HepG2 (cell line): ENCODE data around the gene SLC15A3. TPM values are rescaled to one million over a fixed set of nuclear protein-coding genes. Genes with fewer than 3 reads are reported as not detected.
A peak's percentile ranks its signal among the peaks of the same experiment; 100 is the strongest.

Experiments
- AHDC1 ChIP-seq: sonication (generic); formaldehyde crosslinking; IDR thresholded peaks from 2 replicates; pipeline ENCODE4 v1.5.1; 2020; ENCODE audit warnings: mild to moderate bottlenecking, missing genetic modification reagents, borderline replicate concordance
- BHLHE40 ChIP-seq: IDR thresholded peaks from 2 replicates; pipeline ENCODE4 v1.6.1; 2011; ENCODE audit warnings: low read length, improper control_type of control experiment
- CBFB ChIP-seq: sonication (generic); formaldehyde crosslinking; IDR thresholded peaks from 2 replicates; pipeline ENCODE4 v1.4.0; 2020; ENCODE audit warnings: missing genetic modification reagents
- CEBPG ChIP-seq: IDR thresholded peaks from 2 replicates; pipeline ENCODE4 v1.6.1; 2016
- ELF3 ChIP-seq: IDR thresholded peaks from 2 replicates; pipeline ENCODE4 v1.6.1; 2016; ENCODE audit warnings: missing genetic modification reagents, missing compliant biosample characterization
- ETS1 ChIP-seq: sonication (generic); formaldehyde crosslinking; IDR thresholded peaks from 2 replicates; pipeline ENCODE4 v1.4.0; 2020; ENCODE audit warnings: missing genetic modification reagents
- HDAC2 ChIP-seq: sonication (generic); formaldehyde crosslinking; IDR thresholded peaks from 2 replicates; pipeline ENCODE4 v1.4.0; 2020; ENCODE audit warnings: missing genetic modification reagents
- PHF21A ChIP-seq: sonication (generic); formaldehyde crosslinking; IDR thresholded peaks from 2 replicates; pipeline ENCODE4 v1.5.0; 2020; ENCODE audit warnings: mild to moderate bottlenecking, missing genetic modification reagents
- RAD21 ChIP-seq: fragments of 450-650 bp; formaldehyde crosslinking; IDR thresholded peaks from 2 replicates; pipeline ENCODE4 v1.5.0; 2020; ENCODE audit warnings: mild to moderate bottlenecking
- SMARCE1 ChIP-seq: fragments of 450-650 bp; IDR thresholded peaks from 2 replicates; pipeline ENCODE4 v1.6.1; 2017; ENCODE audit warnings: borderline replicate concordance
- SNAPC2 ChIP-seq: sonication (generic); formaldehyde crosslinking; IDR thresholded peaks from 2 replicates; pipeline ENCODE4 v1.8.1; 2022; ENCODE audit warnings: mild to moderate bottlenecking, missing genetic modification reagents
- TAF1 ChIP-seq: sonication (generic); formaldehyde crosslinking; IDR thresholded peaks from 2 replicates; pipeline ENCODE4 v1.4.0; 2020; ENCODE audit warnings: missing genetic modification reagents
- TCF12 ChIP-seq, 2 experiments: fragments of 450-650 bp in 1 of 2; sonication (generic) in 1 of 2; formaldehyde crosslinking in 1 of 2; IDR thresholded peaks; 2 replicates each; pipeline versions ENCODE4 v1.6.1 to v1.8.0; 2017 to 2022; ENCODE audit warnings: antibody characterized with exemption in 1 of 2, mild to moderate bottlenecking in 1 of 2, missing genetic modification reagents in 1 of 2, moderate library complexity in 1 of 2
- ZBTB21 ChIP-seq: sonication (generic); formaldehyde crosslinking; IDR thresholded peaks from 2 replicates; pipeline ENCODE4 v1.4.0; 2020; ENCODE audit warnings: missing genetic modification reagents
- ZNF280B ChIP-seq: sonication (generic); formaldehyde crosslinking; IDR thresholded peaks from 2 replicates; pipeline ENCODE4 v1.5.0; 2020; ENCODE audit warnings: missing genetic modification reagents, mild to moderate bottlenecking, borderline replicate concordance
- ZNF292 ChIP-seq: sonication (generic); formaldehyde crosslinking; IDR thresholded peaks from 2 replicates; pipeline ENCODE4 v1.8.1; 2022; ENCODE audit warnings: mild to moderate bottlenecking, low read depth, missing genetic modification reagents, borderline replicate concordance
- ZNF510 ChIP-seq: sonication (generic); formaldehyde crosslinking; IDR thresholded peaks from 2 replicates; pipeline ENCODE4 v1.4.0; 2020; ENCODE audit warnings: low read depth, mild to moderate bottlenecking, missing genetic modification reagents
- ZNF674 ChIP-seq: sonication (generic); formaldehyde crosslinking; IDR thresholded peaks from 2 replicates; pipeline ENCODE4 v1.5.0; 2020; ENCODE audit warnings: low read depth, mild to moderate bottlenecking, missing genetic modification reagents
- ZNF749 ChIP-seq: sonication (generic); formaldehyde crosslinking; IDR thresholded peaks from 2 replicates; pipeline ENCODE4 v1.8.0; 2022; ENCODE audit warnings: mild to moderate bottlenecking, missing genetic modification reagents, moderate library complexity, borderline replicate concordance
- ZNF766 ChIP-seq: sonication (generic); formaldehyde crosslinking; IDR thresholded peaks from 2 replicates; pipeline ENCODE4 v1.5.0; 2020; ENCODE audit warnings: missing genetic modification reagents, borderline replicate concordance
- ZNF781 ChIP-seq: sonication (generic); formaldehyde crosslinking; IDR thresholded peaks from 2 replicates; pipeline ENCODE4 v1.5.1; 2020; ENCODE audit warnings: borderline replicate concordance, mild to moderate bottlenecking, missing genetic modification reagents; ENCODE audit errors: not compliant biosample characterization
- ZNF850 ChIP-seq: sonication (generic); formaldehyde crosslinking; conservative IDR thresholded peaks from 2 replicates; pipeline ENCODE4 v1.9.0; 2021; ENCODE audit warnings: mild to moderate bottlenecking, missing genetic modification reagents
- polyA plus RNA-seq, 8 experiments: library from polyadenylated mRNA; depleted of rRNA in 3 of 8; stranded (reverse) in 7 of 8; unstranded in 1 of 8; fragments of >200 nt; fragmentation: Illumina TruSeq in 4 of 8; extraction: Trizol in 4 of 8; gene quantifications; 2 replicates each; pipeline versions ENCODE4 v1.2.1 to v1.2.3, GENCODE V29; 2011 to 2016; ENCODE audit warnings: low read depth in 4 of 8, missing spikeins in 1 of 8, mixed read lengths in 1 of 8; ENCODE audit not compliant: insufficient read depth in 1 of 8
- total RNA-seq, 5 experiments: library from RNA; depleted of rRNA; stranded (reverse); fragments of >200 nt; fragmentation: Illumina TruSeq; extraction: Trizol; gene quantifications; 2 replicates each; pipeline ENCODE4 v1.2.3, GENCODE V29; 2016; ENCODE audit warnings: low read depth in 1 of 5

Gene SLC15A3
- total and polyA plus RNA-seq, 2 of the 13 experiments (the other 11 are each of a cell fraction or from before 2014, with no cell fraction given): 0.45 to 0.77 TPM

- TF ChIP-seq ZBTB21 (CRISPR knock-in tag) (no peak), CEBPG (peak; percentile 22; the same call in 1 of the 2 replicates), AHDC1 (CRISPR knock-in tag) (no peak), ZNF292 (CRISPR knock-in tag) (no peak), TAF1 (CRISPR knock-in tag) (peak; percentile 34; the same call in 1 of the 2 replicates), HDAC2 (CRISPR knock-in tag) (0 out of 2 replicates have a peak, but pooled peaks have one; percentile 52), ETS1 (CRISPR knock-in tag) (0 out of 2 replicates have a peak, but pooled peaks have one; percentile 15), ZNF280B (CRISPR knock-in tag) (no peak), PHF21A (CRISPR knock-in tag) (no peak), BHLHE40 (no peak), CBFB (CRISPR knock-in tag) (0 out of 2 replicates have a peak, but pooled peaks have one; percentile 46), RAD21 (CRISPR knock-in tag) (peak; percentile 30; the same call in 1 of the 2 replicates), ZNF766 (CRISPR knock-in tag) (no peak), SNAPC2 (CRISPR knock-in tag) (no peak), ZNF749 (no peak; the same call in 1 of the 2 replicates), ZNF850 (no peak), ELF3 (CRISPR knock-in tag) (0 out of 2 replicates have a peak, but pooled peaks have one; percentile 13), SMARCE1 (no peak), TCF12 (IDR thresholded peaks at IDR 0.05) (no peak), TCF12 (CRISPR knock-in tag; IDR thresholded peaks at IDR 0.05) (no peak), ZNF781 (CRISPR knock-in tag) (no peak), ZNF510 (CRISPR knock-in tag) (no peak), ZNF674 (no peak)
These were observed 27.7 kb downstream of the SLC15A3 start, which contains the start of gene TMEM132A (continued) for GRCh38 chr11:60924110-60924905.
